Measurements from ENCODE around the gene PTRH1.
"Not testable (repeated sequence)": the region's sequence is repeated elsewhere in the genome, so short reads cannot be mapped to it uniquely, and the experiment has no call there.

The PTRH1 gene, protein sequence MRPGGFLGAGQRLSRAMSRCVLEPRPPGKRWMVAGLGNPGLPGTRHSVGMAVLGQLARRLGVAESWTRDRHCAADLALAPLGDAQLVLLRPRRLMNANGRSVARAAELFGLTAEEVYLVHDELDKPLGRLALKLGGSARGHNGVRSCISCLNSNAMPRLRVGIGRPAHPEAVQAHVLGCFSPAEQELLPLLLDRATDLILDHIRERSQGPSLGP

DNA sequence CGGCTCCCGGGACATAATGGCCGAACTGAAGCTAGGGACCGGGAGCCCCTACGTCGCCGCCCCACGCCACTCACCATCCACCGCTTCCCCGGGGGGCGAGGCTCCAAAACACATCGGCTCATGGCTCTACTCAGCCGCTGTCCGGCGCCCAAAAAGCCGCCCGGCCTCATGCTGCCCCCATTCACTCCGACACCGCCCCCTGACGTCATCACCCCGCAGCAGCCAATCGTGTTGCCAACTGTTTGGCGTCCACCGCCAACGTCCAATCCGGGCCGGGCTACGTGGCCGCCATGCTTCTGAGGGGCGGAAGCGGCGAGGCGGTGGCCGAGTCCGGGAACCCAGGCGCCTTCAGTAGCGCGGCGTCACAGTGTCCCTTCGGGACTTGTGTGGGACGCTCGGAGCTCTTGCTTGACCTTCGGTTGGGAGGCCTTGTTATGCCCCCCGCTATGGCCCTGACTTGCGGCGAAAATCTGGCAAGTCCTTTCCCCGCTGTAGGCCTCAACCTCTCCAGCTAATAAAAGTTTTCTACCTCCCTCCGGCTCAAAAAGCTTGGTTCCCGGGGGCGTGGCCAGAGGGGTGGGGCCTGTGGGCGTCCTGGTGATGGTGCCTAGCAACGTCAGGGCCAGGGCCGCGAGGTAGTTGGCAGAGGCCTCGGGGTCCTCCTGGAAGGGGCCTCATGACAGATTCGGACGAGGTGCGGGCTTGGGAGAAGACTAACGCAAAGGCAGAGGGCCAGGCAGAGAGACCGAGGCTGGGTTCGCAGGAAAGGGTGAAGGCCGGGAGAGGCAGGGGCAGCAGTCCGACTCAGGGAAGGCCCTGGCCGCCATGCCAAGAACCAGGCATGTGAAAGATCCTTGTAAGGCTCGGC, at the start of gene PTRH1, which contains the start of gene TTC16:
PTRH1 (minus strand) TSS at position 194 of the 868 bp plus-strand sequence; CDS start at position 170, 24 bp downstream.
TTC16 (plus strand) TSS at position 610 of the 868 bp plus-strand sequence; CDS start at position 677, 67 bp downstream.
- peak within 1 kb of the TSS; percentile 86 for H3K4me3 ChIP-seq (ENCODE audit: low read depth, low read length)
- TF ChIP-seq, protein P1, sequence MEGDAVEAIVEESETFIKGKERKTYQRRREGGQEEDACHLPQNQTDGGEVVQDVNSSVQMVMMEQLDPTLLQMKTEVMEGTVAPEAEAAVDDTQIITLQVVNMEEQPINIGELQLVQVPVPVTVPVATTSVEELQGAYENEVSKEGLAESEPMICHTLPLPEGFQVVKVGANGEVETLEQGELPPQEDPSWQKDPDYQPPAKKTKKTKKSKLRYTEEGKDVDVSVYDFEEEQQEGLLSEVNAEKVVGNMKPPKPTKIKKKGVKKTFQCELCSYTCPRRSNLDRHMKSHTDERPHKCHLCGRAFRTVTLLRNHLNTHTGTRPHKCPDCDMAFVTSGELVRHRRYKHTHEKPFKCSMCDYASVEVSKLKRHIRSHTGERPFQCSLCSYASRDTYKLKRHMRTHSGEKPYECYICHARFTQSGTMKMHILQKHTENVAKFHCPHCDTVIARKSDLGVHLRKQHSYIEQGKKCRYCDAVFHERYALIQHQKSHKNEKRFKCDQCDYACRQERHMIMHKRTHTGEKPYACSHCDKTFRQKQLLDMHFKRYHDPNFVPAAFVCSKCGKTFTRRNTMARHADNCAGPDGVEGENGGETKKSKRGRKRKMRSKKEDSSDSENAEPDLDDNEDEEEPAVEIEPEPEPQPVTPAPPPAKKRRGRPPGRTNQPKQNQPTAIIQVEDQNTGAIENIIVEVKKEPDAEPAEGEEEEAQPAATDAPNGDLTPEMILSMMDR (IDR thresholded peaks at IDR 0.05; ENCODE audit: low read depth, low read length) = no peak

DNA sequence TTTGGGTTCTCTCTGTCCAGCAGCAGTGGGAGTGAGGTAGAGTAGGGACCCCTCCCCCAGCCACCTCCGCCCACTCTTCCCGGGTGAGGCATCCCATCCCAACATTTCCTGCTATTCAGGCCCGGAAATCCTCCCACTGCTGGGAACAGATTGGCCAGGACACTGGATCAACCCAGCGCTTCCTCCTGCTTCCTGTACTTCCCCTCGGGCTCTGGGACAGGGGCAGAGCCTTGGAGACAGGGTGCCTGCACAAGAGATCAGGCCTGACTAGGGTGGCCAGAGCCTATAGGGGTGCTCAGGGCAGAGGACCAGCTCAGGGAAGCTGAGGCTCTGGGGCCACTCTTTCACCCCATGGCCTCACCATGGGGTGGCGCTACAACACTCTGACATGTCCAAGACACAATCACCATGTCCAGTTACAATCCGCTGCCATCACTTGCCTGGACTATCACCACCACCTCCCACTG, 48.5 kb upstream of the PTRH1 start:
- no peak overlapping the region for H3K4me3 ChIP-seq (ENCODE audit: low read depth, low read length)
- TF ChIP-seq, protein P1 (IDR thresholded peaks at IDR 0.05; ENCODE audit: low read depth, low read length) = peak; percentile 4; the same call in 1 of the 2 replicates

DNA sequence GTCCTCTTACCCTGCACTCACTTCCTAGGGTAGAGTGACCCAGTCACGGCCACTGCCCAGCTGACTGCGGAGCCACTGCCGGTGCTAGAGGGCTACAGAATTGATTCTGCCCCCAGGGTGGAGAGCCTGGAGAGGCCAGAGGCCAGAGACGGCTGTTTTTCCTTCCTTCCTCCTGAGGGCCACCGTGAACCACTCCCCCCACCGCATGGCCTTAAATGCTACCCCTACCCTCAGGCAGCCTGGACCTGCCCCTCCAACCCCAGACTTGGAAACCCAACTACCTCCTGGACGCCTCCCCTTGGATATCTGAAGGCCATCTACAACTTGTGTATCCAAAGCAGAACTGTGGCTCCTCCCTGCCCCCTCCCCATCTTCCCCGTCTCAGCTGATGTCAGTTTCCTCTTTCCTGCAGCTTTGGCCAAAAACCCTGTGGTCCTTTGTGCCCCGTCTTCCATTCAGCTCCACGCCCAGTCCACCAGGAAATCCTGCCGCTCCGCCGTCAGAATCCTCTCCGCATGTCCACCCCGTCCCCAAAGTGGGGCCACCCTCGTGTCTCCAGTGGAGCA, 46.7 kb upstream of the PTRH1 start:
- no peak overlapping the region for H3K4me3 ChIP-seq (ENCODE audit: low read depth, low read length)
- TF ChIP-seq, protein P1 (IDR thresholded peaks at IDR 0.05; ENCODE audit: low read depth, low read length) = no peak

DNA sequence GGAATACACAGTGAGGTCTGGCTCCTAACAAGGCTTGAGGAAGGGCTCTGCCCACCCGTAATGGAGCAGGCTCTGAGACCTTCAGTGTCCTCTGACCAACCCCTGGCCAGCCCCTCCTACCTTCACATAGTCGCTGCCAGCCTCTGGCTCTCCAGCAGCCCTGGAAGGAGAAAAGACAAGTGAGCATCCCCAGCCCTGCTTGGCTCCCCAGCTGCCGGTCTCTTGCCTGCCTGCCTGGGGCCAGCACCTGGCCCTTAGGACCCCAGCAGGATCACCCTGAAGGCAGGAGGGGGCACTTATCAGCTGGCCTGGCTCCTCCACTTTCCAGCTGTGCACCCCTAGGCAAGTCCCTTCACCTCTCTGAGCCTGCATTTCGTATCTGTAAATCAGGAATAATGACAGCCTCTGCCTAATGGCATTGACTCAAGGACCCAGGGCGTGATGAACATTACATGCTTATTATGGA, 46.1 kb upstream of the PTRH1 start:
- TF ChIP-seq, protein P1 (IDR thresholded peaks at IDR 0.05; ENCODE audit: low read depth, low read length) = no peak
- H3K4me3 ChIP-seq (ENCODE audit: low read depth, low read length) = no peak overlapping the region

DNA sequence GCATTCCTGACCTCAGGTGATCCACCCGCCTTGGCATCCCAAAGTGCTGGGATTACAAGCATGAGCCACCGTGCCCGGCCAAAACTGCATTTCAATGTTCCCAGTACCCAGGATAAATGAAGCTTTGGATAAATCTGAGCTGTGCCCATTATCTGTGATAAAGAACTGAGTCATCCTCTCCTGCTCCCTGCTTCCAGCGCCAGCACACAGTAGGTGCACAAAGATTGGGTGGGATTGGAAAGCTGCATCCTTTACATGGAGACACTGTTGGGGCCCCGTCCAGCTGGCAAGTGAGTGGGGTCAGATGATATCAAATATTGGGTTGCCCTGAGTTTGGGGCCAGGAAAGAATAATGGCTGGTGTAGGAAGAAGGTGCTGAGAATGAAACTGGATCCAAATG, 45.6 kb upstream of the PTRH1 start:
- TF ChIP-seq, protein P1 (IDR thresholded peaks at IDR 0.05; ENCODE audit: low read depth, low read length) = no peak

DNA sequence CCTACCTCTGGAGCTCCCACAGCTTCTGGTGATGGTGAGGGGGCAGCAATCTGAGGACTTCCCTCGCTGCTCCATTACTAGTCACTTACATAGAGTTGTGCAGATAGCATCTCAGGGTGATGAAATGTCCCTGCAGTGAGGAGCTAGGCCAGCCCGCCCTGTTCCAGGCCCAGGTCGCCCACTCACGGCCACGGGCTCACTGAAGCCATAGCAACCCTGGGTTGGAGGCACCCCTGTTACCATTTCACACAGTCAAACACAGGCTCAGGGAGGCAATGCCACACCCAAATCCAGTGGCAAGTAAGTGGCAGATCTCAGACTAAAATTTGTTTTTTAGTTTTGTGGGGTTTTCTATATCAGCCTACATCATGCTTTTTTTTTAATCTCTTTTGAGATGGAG, 43.4 kb upstream of the PTRH1 start:
- no peak overlapping the region for H3K4me3 ChIP-seq (ENCODE audit: low read depth, low read length)
- TF ChIP-seq, protein P1 (IDR thresholded peaks at IDR 0.05; ENCODE audit: low read depth, low read length) = no peak

More for the DNA sequence above, 45.6 kb upstream of the PTRH1 start:
- H3K4me3 ChIP-seq (ENCODE audit: low read depth, low read length) = no peak overlapping the region

DNA sequence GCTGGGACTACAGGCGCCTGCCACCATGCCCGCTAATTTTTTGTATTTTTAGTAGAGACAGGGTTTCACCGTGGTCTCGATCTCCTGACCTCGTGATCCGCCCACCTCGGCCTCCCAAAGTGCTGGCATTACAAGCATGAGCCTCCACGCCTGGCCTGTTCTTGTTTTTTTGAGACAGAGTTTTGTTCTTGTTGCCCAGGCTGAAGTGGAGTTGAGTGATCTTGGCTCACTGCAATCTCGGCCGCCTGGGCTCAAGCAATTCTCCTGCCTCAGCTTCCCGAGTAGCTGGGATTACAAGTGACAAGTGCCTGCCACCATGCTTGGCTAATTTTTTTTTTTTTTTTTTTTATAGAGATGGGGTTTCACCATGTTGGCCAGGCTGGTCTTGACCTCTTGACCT, 41.3 kb upstream of the PTRH1 start:
- H3K4me3 ChIP-seq (ENCODE audit: low read depth, low read length) = not testable (repeated sequence)
